SK-N-MC (cell line): Measurements from ENCODE around the gene PIK3CD.

Experiments used
- EZH2 ChIP-seq: fragments of 200-600 bp; sonication (generic); IDR thresholded peaks from one replicate; pipeline ENCODE4 v1.6.1; 2017; ENCODE audit warnings: antibody characterized with exemption
- FOXP2 ChIP-seq: optimal IDR thresholded peaks from 2 replicates; pipeline ENCODE3; 2011; ENCODE audit warnings: mild to moderate bottlenecking, moderate library complexity; ENCODE audit not compliant: insufficient read depth; ENCODE audit errors: extremely low read length, control extremely low read depth
- POLR2AphosphoS5 ChIP-seq: IDR thresholded peaks from 2 replicates; pipeline ENCODE4 v1.6.1; 2012; ENCODE audit warnings: mild to moderate bottlenecking, low read depth, low read length, borderline replicate concordance

DNA sequence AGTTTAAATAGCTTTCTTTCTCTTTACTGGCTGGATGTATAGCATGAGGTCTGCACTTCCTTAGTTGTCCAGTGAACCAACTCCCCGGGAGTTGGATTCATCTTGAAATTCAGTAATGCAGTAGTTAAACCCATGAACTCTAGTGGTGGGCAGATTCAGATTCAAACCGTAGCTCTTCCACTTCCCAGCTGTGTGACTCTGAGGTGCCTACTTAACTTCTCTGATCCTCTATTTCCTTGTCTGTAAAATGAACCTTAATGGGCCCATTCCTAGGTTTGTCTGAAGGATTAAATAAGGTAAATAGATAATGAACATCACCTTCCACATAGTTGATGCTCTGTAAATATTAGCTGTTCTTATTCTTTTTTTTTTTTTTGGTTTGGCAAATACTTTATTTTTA, 16.5 kb downstream of the PIK3CD start:
- TF ChIP-seq EZH2 (no peak), POLR2AphosphoS5 (no peak), FOXP2 (no peak)
